ENCODE data around the gene GULP1. TPM values are rescaled to one million over a fixed set of nuclear protein-coding genes. Genes with fewer than 3 reads are reported as not detected.
"Not testable (repeated sequence)": the region's sequence is repeated elsewhere in the genome, so short reads cannot be mapped to it uniquely, and the experiment has no call there.

The GULP1 gene
- total RNA-seq, 1 donor from 2014 or later: 21.9 TPM

DNA sequence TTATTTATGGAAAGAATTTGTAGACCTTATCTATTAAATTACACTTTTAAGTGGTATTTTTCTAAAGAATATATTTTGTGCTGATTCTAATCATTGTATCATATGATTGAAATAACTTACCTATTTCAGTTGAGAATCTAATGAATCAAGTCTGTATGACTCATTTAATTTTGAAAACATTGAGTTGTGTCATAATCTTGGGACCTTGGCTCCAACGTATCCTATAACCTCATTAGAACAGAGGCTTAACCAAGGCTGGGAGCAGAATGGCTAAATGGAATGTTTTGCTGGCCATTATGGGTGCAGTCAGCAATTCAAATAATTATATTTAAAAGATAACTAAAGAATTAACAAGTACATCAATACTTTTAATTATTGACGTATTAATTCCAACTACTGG is 19.6 kb upstream of the GULP1 start:
- no peak overlapping the region for H3K27ac ChIP-seq (ENCODE audit: low read depth, low read length)
- no peaks in the 10 kb centered on the region for H3K36me3 ChIP-seq (ENCODE audit: control insufficient read depth in 3 of 3, insufficient read depth in 3 of 3, low read length in 3 of 3)
- H3K4me3 ChIP-seq (ENCODE audit: low read length in 3 of 3): no peak overlapping the region
- no peak overlapping the region for H3K9ac ChIP-seq (ENCODE audit: low read depth in 1 of 3, low read length in 3 of 3)
- no peaks in the 10 kb centered on the region for H3K9me3 ChIP-seq (ENCODE audit: control insufficient read depth in 3 of 3, low read length in 3 of 3)
- H3K27me3 ChIP-seq (ENCODE audit: control insufficient read depth in 3 of 3, insufficient read depth in 3 of 3, low read length in 3 of 3): no peaks in the 10 kb centered on the region
- H3K4me1 ChIP-seq (ENCODE audit: control insufficient read depth in 3 of 3, insufficient read depth in 3 of 3, low read length in 3 of 3): no peaks in the 10 kb centered on the region

DNA sequence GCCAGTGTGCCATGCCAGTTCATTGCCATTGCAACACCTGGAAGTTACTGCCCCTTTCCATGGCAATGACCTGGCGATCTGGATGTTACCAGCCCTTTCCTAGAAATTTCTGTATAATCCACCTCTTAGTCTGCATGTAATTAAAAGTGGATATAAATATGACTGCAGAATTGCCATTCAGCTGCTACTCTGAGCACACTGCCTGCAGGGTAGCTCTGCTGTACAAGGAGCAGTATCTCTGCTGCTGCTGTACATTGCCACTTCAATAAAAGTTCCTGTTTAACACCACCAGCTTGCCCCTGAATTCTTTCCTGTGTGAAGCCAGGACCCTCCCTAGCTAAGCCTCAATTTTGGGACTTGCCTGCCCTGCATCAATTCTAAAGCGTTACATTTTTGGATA is 17.4 kb upstream of the GULP1 start:
- Histone ChIP-seq H3K9ac (ENCODE audit: low read depth in 1 of 3, low read length in 3 of 3) (no peak overlapping the region), H3K9me3 (ENCODE audit: control insufficient read depth in 3 of 3, low read length in 3 of 3) (no peaks in the 10 kb centered on the region), H3K27me3 (ENCODE audit: control insufficient read depth in 3 of 3, insufficient read depth in 3 of 3, low read length in 3 of 3) (no peaks in the 10 kb centered on the region), H3K27ac (ENCODE audit: low read depth, low read length) (no peak overlapping the region), H3K36me3 (ENCODE audit: control insufficient read depth in 3 of 3, insufficient read depth in 3 of 3, low read length in 3 of 3) (no peaks in the 10 kb centered on the region), H3K4me3 (ENCODE audit: low read length in 3 of 3) (no peak overlapping the region), H3K4me1 (ENCODE audit: control insufficient read depth in 3 of 3, insufficient read depth in 3 of 3, low read length in 3 of 3) (no peaks in the 10 kb centered on the region)

DNA sequence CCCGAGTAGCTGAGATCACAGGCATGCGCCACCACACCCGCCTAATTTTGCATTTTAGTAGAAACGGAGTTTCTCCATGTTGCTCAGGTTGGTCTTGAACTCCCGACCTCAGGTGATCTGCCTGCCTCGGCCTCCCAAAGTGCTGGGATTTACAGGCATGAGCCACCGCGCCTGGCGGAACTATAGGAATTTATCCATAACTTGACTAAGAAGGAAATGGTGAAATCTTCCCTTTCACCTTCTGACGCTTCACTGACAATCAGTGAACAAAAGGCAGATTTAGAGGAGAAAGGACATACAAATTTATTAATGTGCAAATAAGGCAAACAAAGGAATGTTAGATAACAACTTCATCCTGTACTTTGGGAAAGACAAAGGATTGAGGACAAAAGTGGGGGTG is 15.4 kb upstream of the GULP1 start:
- no peaks in the 10 kb centered on the region for H3K4me1 ChIP-seq (ENCODE audit: control insufficient read depth in 3 of 3, insufficient read depth in 3 of 3, low read length in 3 of 3)
- H3K36me3 ChIP-seq (ENCODE audit: control insufficient read depth in 3 of 3, insufficient read depth in 3 of 3, low read length in 3 of 3): no peaks in the 10 kb centered on the region
- no peak overlapping the region for H3K27ac ChIP-seq (ENCODE audit: low read depth, low read length)
- H3K4me3 ChIP-seq (ENCODE audit: low read length in 3 of 3): no peak overlapping the region
- H3K9me3 ChIP-seq (ENCODE audit: control insufficient read depth in 3 of 3, low read length in 3 of 3): no peaks in the 10 kb centered on the region
- H3K27me3 ChIP-seq (ENCODE audit: control insufficient read depth in 3 of 3, insufficient read depth in 3 of 3, low read length in 3 of 3): no peaks in the 10 kb centered on the region
- no peak overlapping the region for H3K9ac ChIP-seq (ENCODE audit: low read depth in 1 of 3, low read length in 3 of 3)

DNA sequence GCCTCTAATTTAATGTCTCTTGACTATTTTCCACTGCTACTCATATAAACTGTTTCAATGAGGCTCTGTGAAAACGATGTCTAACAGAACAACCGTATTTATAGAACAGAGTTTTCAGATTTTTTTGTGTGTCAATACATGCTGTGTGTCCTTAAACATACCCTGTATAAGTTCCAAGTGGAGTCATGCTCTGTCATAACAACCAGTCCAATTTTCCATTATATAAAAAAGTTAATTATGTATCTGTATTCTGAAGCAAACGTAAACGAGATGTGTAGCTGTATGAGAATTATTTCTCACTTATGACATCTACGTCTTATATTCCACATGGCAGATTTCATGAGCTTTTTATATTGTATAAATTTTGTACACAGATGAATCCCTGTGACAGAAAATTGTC is 13.9 kb upstream of the GULP1 start:
- Histone ChIP-seq H3K9me3 (ENCODE audit: control insufficient read depth in 3 of 3, low read length in 3 of 3) (no peaks in the 10 kb centered on the region), H3K4me1 (ENCODE audit: control insufficient read depth in 3 of 3, insufficient read depth in 3 of 3, low read length in 3 of 3) (no peaks in the 10 kb centered on the region), H3K9ac (ENCODE audit: low read depth in 1 of 3, low read length in 3 of 3) (no peak overlapping the region), H3K4me3 (ENCODE audit: low read length in 3 of 3) (no peak overlapping the region), H3K36me3 (ENCODE audit: control insufficient read depth in 3 of 3, insufficient read depth in 3 of 3, low read length in 3 of 3) (no peaks in the 10 kb centered on the region), H3K27me3 (ENCODE audit: control insufficient read depth in 3 of 3, insufficient read depth in 3 of 3, low read length in 3 of 3) (no peaks in the 10 kb centered on the region), H3K27ac (ENCODE audit: low read depth, low read length) (no peak overlapping the region)

DNA sequence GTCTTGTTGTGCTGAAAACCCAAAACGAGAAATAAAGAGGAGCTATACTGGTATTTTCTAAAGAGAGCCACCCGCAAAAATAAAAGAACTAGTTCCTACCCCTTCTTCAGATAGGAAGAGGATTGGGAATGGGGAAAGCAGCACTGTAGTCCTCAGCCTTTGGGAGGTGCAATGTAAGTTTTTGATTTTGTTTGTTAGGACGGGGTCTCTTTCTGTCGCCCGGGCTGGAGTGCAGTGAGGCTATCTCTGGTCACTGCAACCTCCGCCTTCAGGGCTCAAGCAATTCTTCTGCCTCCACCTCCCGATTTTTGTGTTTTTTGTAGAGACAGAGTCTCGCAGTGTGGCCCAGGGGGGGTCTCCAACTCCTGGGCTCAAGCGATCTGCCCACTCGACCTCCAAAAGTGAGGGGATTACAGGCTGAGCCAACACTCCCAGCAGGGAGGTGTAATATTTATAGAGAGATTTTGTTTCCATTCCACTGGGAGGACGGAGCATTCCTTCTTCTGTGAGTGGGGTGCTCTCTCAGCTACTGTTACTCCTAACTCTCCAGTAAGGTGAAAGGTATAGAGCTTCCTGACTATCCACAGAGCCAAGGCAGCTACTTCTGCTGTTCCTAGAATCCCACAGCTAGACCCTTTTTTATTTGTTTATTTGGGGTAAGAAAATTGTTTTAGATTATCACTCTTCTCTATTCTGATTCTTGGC is 13.1 kb upstream of the GULP1 start:
- no peak overlapping the region for H3K9ac ChIP-seq (ENCODE audit: low read depth in 1 of 3, low read length in 3 of 3)
- no peaks in the 10 kb centered on the region for H3K4me1 ChIP-seq (ENCODE audit: control insufficient read depth in 3 of 3, insufficient read depth in 3 of 3, low read length in 3 of 3)
- H3K36me3 ChIP-seq (ENCODE audit: control insufficient read depth in 3 of 3, insufficient read depth in 3 of 3, low read length in 3 of 3): no peaks in the 10 kb centered on the region
- no peaks in the 10 kb centered on the region for H3K27me3 ChIP-seq (ENCODE audit: control insufficient read depth in 3 of 3, insufficient read depth in 3 of 3, low read length in 3 of 3)
- no peaks in the 10 kb centered on the region for H3K9me3 ChIP-seq (ENCODE audit: control insufficient read depth in 3 of 3, low read length in 3 of 3)
- no peak overlapping the region for H3K4me3 ChIP-seq (ENCODE audit: low read length in 3 of 3)
- H3K27ac ChIP-seq (ENCODE audit: low read depth, low read length): no peak overlapping the region

DNA sequence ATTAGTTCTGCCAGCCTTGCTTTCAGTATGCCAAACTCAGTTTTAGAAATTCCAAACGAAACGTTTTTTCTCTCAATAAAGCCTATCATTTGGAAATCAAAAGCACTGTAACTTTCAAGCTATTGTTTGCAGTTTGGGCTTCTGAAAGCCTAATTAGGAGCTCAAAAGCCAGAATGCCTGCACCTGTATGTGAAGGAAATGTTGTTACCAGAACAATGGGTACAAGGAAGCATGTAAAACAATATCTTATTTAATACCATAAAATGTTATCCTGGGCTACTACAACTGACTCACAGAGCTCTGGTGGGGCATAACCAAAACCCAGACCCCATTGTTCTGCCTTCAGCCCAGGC is 12.6 kb upstream of the GULP1 start:
- Histone ChIP-seq H3K9me3 (ENCODE audit: control insufficient read depth in 3 of 3, low read length in 3 of 3) (no peaks in the 10 kb centered on the region), H3K27me3 (ENCODE audit: control insufficient read depth in 3 of 3, insufficient read depth in 3 of 3, low read length in 3 of 3) (no peaks in the 10 kb centered on the region), H3K27ac (ENCODE audit: low read depth, low read length) (no peak overlapping the region), H3K4me1 (ENCODE audit: control insufficient read depth in 3 of 3, insufficient read depth in 3 of 3, low read length in 3 of 3) (no peaks in the 10 kb centered on the region), H3K4me3 (ENCODE audit: low read length in 3 of 3) (no peak overlapping the region), H3K36me3 (ENCODE audit: control insufficient read depth in 3 of 3, insufficient read depth in 3 of 3, low read length in 3 of 3) (no peaks in the 10 kb centered on the region), H3K9ac (ENCODE audit: low read depth in 1 of 3, low read length in 3 of 3) (no peak overlapping the region)

GRCh38 chr2:188280811-188281222 is 10.9 kb upstream of the GULP1 start:
- H3K27me3 ChIP-seq (ENCODE audit: control insufficient read depth in 3 of 3, insufficient read depth in 3 of 3, low read length in 3 of 3): no peaks in the 10 kb centered on the region
- H3K4me1 ChIP-seq (ENCODE audit: control insufficient read depth in 3 of 3, insufficient read depth in 3 of 3, low read length in 3 of 3): no peaks in the 10 kb centered on the region
- H3K4me3 ChIP-seq (ENCODE audit: low read length in 3 of 3): no peak overlapping the region
- no peak overlapping the region for H3K27ac ChIP-seq (ENCODE audit: low read depth, low read length)
- H3K9ac ChIP-seq (ENCODE audit: low read depth in 1 of 3, low read length in 3 of 3): no peak overlapping the region
- no peaks in the 10 kb centered on the region for H3K36me3 ChIP-seq (ENCODE audit: control insufficient read depth in 3 of 3, insufficient read depth in 3 of 3, low read length in 3 of 3)
- no peaks in the 10 kb centered on the region for H3K9me3 ChIP-seq (ENCODE audit: control insufficient read depth in 3 of 3, low read length in 3 of 3)

- H3K9ac ChIP-seq (ENCODE audit: low read depth in 1 of 3, low read length in 3 of 3): no peak overlapping the region
- no peak overlapping the region for H3K27ac ChIP-seq (ENCODE audit: low read depth, low read length)
- H3K27me3 ChIP-seq (ENCODE audit: control insufficient read depth in 3 of 3, insufficient read depth in 3 of 3, low read length in 3 of 3): no peaks in the 10 kb centered on the region
- no peaks in the 10 kb centered on the region for H3K9me3 ChIP-seq (ENCODE audit: control insufficient read depth in 3 of 3, low read length in 3 of 3)
- no peak overlapping the region for H3K4me3 ChIP-seq (ENCODE audit: low read length in 3 of 3)
- H3K4me1 ChIP-seq (ENCODE audit: control insufficient read depth in 3 of 3, insufficient read depth in 3 of 3, low read length in 3 of 3): no peaks in the 10 kb centered on the region
- H3K36me3 ChIP-seq (ENCODE audit: control insufficient read depth in 3 of 3, insufficient read depth in 3 of 3, low read length in 3 of 3): no peaks in the 10 kb centered on the region
Observed at GRCh38 chr2:188282907-188283306, 8.8 kb upstream of the GULP1 start.

DNA sequence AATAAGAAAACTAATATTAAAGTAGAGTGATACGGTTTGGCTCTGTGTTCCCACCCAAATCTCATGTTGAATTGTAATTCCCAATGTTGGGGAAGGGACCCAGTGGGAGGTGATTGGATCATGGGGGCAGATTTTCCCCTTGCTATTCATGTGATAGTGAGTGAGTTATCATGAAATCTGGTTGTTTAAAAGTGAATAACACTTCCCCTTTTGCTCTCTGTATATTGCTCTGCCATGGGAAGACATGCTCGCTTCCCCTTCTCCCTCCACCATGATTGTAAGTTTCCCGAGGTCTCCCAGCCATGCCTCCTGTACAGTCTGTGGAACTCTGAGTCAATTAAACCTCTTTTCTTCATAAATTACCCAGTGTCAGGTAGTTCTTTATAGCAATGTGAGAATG is 7.4 kb upstream of the GULP1 start:
- H3K27ac ChIP-seq (ENCODE audit: low read depth, low read length); H3K9me3 ChIP-seq (ENCODE audit: control insufficient read depth in 3 of 3, low read length in 3 of 3); H3K9ac ChIP-seq (ENCODE audit: low read depth in 1 of 3, low read length in 3 of 3); H3K36me3 ChIP-seq (ENCODE audit: control insufficient read depth in 3 of 3, insufficient read depth in 3 of 3, low read length in 3 of 3); H3K4me3 ChIP-seq (ENCODE audit: low read length in 3 of 3); H3K4me1 ChIP-seq (ENCODE audit: control insufficient read depth in 3 of 3, insufficient read depth in 3 of 3, low read length in 3 of 3); H3K27me3 ChIP-seq (ENCODE audit: control insufficient read depth in 3 of 3, insufficient read depth in 3 of 3, low read length in 3 of 3): not testable (repeated sequence)

DNA sequence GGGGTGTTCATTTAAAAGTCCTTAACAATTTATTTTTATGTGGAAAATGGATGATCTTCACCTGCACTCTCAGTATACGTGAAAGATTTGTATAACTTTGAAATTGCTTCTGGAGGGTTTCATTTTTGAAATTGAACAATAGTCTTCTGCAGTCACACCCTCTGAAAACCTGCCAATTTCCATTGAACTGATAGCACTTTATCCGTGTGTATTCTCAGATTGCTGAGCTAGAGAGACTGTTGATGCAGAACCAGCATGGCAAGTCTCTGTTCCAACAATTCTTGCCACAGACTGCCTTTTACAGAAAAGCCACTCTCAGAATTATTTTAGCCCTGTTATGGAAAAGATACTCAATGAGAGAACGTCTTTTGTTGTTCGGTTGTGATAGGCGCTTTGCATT is 6.6 kb upstream of the GULP1 start:
- H3K9me3 ChIP-seq (ENCODE audit: control insufficient read depth in 3 of 3, low read length in 3 of 3): no peaks in the 10 kb centered on the region
- no peak overlapping the region for H3K4me3 ChIP-seq (ENCODE audit: low read length in 3 of 3)
- no peak overlapping the region for H3K9ac ChIP-seq (ENCODE audit: low read depth in 1 of 3, low read length in 3 of 3)
- H3K27ac ChIP-seq (ENCODE audit: low read depth, low read length): no peak overlapping the region
- no peaks in the 10 kb centered on the region for H3K4me1 ChIP-seq (ENCODE audit: control insufficient read depth in 3 of 3, insufficient read depth in 3 of 3, low read length in 3 of 3)
- no peaks in the 10 kb centered on the region for H3K36me3 ChIP-seq (ENCODE audit: control insufficient read depth in 3 of 3, insufficient read depth in 3 of 3, low read length in 3 of 3)
- H3K27me3 ChIP-seq (ENCODE audit: control insufficient read depth in 3 of 3, insufficient read depth in 3 of 3, low read length in 3 of 3): no peaks in the 10 kb centered on the region

GRCh38 chr2:188285774-188286173 is 5.9 kb upstream of the GULP1 start:
- peaks cover 0 to 1% (median 0%) of the 10 kb centered on the region in 3 donors for H3K4me1 ChIP-seq (ENCODE audit: control insufficient read depth in 3 of 3, insufficient read depth in 3 of 3, low read length in 3 of 3)

More at GRCh38 chr2:188285774-188286173, 5.9 kb upstream of the GULP1 start:
- H3K9ac ChIP-seq (ENCODE audit: low read depth in 1 of 3, low read length in 3 of 3): no peak overlapping the region
- no peak overlapping the region for H3K4me3 ChIP-seq (ENCODE audit: low read length in 3 of 3)
- H3K27ac ChIP-seq (ENCODE audit: low read depth, low read length): no peak overlapping the region
- H3K27me3 ChIP-seq (ENCODE audit: control insufficient read depth in 3 of 3, insufficient read depth in 3 of 3, low read length in 3 of 3): no peaks in the 10 kb centered on the region
- H3K36me3 ChIP-seq (ENCODE audit: control insufficient read depth in 3 of 3, insufficient read depth in 3 of 3, low read length in 3 of 3): no peaks in the 10 kb centered on the region
- no peaks in the 10 kb centered on the region for H3K9me3 ChIP-seq (ENCODE audit: control insufficient read depth in 3 of 3, low read length in 3 of 3)

All from skeletal muscle tissue (tissue), 4 donors.